ENCODE measurements around the gene TRIOBP.

The TRIOBP gene

DNA sequence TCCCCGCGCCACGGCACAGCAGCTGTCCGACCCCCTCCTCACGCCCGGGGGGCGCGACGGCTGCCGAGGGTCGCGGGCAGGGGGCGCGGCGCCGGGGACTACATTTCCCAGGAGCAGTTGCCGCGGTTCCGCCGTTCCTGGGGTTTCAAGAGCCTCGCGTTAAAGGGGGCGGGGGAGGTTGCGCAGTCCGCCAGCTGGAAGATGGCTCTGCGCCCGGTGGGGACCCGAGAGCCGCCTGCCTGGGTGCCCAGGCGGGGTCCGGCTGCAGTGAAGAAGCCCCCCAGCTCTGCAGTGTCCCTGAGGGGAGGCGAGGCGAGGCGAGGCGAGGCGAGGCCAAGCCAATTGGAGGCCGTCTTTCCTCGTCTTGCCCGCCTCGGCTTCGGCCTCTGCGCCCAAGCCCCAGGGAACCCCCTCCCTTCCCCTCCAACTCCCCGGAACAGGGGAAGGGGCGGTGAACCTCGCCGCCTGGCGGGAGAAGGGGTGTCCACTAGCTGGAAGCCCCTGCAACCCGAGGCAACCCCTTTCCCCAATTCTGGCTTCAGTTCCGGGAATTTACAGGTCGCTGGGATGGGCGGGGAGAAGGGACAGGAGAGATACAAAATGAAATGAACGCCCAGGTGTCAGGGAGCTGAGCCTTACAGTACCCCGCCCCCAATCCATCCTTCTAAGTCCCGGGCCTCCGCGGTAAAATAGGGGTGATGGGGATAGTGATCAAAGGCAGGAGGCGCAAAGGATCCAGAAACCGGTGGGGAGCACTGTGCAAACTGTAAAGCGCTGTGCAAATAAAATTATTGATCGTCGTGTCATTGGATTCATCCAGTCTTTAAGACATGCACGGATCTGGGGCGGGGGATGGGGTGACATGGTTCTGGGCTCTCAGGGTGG, 105.7 kb downstream of the TRIOBP start:
- in situ Hi-C loops (cut with MboI; ENCODE audit: low sequenced_read_pairs) = no loop called here

GRCh38 chr22:37803195-37803638, 106.4 kb downstream of the TRIOBP start:
- in situ Hi-C loops (cut with MboI; ENCODE audit: low sequenced_read_pairs) = no loop called here

DNA sequence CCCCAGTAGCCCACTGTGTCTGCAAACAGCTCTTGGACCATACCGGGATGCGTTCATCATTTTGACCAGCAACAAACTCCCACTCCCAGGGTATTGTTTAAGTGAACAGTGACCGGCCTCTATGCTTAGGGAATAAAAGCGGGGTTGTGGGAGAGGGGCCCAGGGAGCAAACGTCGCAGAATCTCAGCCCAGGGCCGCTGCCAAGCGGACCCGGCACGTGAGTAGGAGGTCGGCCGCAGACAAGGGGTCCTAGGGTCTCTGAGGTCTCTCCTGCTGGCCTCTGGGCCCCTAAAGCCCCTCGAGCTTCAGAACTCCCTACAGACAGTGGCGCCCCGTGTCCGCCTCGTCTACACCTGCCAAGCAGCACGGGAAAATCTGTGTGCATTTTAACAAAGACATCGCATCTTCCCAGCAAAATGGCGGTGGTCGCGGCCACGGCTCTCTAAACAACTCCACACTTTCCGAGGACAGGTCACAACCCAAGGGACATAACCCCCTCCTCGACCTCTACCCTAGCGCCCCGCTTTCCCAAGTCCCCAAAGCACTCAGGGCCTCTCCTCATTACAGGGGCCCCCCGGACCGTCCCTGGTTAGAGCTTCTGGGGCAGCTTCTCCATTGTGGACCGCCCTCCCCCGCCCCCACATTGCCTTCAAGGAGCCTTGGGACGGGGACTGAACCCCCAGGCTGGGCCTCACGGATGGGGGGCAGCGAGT, 106.9 kb downstream of the TRIOBP start:
- in situ Hi-C loops (cut with MboI; ENCODE audit: low sequenced_read_pairs) = no loop called here

DNA sequence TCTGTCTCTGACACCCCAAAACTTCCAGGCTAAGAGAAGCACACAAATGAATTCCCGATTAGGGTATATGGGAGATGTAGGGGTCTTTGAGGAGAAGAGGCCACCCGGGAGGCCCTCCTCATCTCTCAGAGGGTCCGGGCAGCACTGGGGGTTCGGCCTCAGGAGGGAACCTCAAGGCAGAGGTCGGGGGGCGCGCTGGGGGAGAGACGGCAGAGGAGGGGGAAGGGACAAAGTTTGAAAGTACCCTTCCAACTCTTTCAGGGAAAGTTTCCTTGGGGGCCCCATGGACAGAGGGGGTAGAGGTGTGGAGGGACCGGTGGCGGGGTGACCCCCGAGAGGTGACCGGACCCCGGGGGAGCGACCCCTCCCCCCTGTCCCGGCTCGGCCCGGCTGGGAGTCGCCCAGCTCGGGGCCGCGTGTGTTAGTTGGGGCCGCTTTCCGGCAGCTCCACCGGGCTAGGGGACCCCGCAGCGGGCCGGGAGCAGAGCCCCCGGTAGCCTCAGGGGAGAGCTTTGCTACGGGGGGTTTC, 107.6 kb downstream of the TRIOBP start:
- in situ Hi-C loops (cut with MboI; ENCODE audit: low sequenced_read_pairs) = no loop called here

DNA sequence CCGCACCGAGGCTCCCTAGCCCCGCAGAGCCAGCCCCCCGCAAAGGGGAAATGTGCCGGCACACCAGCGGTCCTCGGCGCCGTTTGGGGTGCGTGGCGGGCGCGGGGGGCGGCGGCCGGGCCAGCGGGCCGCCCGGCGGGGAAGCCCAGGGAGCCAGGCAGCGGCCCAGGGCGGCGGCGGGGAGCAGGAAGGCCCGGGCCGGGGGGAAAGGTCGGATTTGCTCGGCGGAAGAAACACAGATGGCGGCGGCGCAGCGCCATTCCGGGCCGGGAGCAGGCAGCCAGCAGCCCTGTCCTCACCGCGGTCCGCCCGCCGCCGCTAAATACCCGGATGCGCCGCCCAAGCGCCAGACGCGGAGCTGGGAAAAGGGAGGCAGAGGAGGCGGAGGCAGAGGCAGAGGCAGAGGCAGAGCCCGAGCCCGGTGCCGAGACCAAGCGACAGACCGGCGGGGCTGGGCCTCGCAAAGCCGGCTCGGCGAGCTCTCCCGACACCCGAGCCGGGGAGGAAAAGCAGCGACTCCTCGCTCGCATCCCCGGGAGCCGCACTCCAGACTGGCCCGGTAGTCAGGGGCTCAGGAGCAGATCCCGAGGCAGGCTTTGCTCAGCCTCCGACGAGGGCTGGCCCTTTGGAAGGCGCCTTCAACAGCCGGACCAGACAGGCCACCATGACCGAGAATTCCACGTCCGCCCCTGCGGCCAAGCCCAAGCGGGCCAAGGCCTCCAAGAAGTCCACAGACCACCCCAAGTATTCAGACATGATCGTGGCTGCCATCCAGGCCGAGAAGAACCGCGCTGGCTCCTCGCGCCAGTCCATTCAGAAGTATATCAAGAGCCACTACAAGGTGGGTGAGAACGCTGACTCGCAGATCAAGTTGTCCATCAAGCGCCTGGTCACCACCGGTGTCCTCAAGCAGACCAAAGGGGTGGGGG, 108.3 kb downstream of the TRIOBP start:
- in situ Hi-C loops (cut with MboI; ENCODE audit: low sequenced_read_pairs) = no loop called here

GRCh38 chr22:37805810-37806277, 109.0 kb downstream of the TRIOBP start:
- in situ Hi-C loops (cut with MboI; ENCODE audit: low sequenced_read_pairs) = no loop called here

GRCh38 chr22:37806409-37807333, 109.8 kb downstream of the TRIOBP start:
- in situ Hi-C loops (cut with MboI; ENCODE audit: low sequenced_read_pairs) = no loop called here

- in situ Hi-C loops (cut with MboI; ENCODE audit: low sequenced_read_pairs) = no loop called here
Observed at GRCh38 chr22:37807410-37808293, 110.8 kb downstream of the TRIOBP start, which contains the start of gene GCAT. Gene GCAT, plus strand, starts transcription at chr22:37807934. Its CDS starts 34 bp downstream, at chr22:37807968.

GRCh38 chr22:37808294-37808657, 111.4 kb downstream of the TRIOBP start:
- in situ Hi-C loops (cut with MboI; ENCODE audit: low sequenced_read_pairs) = no loop called here

DNA sequence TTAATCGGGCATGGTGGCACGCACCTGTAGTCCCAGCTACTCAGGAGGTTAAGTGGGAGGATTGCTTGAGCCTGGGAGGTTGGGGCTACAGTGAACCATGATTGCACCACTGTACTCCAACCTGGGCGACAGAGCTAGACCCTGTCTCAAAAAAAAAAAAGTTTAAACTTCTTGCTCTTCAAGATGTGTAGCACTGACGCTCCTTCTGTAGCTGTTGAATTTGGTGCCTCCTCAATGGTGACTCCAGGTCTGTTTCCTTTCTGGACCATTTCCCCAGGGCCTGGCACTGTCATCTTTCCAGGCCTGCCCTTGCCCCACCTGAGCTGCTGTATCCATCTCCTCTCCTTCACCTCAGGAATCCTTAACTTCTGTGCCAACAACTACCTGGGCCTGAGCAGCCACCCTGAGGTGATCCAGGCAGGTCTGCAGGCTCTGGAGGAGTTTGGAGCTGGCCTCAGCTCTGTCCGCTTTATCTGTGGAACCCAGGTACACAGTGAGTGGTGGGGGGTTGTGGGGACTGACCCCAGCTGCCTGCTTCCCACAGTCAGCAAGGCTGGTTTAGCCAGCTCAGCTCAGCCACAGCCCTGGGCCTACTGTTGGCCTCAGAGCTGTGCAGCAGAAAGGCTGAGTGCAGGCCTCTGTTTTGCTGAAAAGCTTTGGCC, 113.0 kb downstream of the TRIOBP start:
- in situ Hi-C loops (cut with MboI; ENCODE audit: low sequenced_read_pairs) = no loop called here

GRCh38 chr22:37811867-37812266, 115.0 kb downstream of the TRIOBP start:
- in situ Hi-C loops (cut with MboI; ENCODE audit: low sequenced_read_pairs) = no loop called here

DNA sequence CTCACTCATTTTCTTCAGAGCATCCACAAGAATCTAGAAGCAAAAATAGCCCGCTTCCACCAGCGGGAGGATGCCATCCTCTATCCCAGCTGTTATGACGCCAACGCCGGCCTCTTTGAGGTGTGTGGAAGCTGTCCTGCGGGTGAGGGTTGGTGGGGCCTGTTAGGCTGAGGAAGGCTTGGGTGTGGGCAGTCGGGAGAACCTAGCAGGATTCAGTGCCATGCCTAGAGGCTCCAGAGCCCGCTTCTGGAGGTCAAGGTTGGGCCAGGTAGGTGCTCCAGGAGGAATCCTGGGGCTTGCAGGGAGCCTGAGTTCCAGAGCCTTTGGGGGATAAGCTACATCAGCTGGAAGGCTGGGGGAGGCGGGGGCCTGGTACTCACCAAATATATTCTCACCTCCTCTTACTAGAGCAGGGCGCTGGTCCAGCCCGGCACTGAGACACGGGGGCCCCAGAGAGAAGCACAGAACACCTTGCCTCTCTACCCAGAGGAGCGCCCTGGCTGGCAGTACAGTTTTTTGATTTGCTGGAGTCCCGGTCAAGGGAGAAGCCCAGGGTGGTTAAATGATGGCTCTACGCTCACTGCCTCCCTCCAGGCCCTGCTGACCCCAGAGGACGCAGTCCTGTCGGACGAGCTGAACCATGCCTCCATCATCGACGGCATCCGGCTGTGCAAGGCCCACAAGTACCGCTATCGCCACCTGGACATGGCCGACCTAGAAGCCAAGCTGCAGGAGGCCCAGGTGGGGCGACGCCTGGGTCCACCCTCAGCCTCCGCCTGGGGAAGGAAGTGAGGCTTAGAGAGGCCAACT, 116.2 kb downstream of the TRIOBP start:
- in situ Hi-C loops (cut with MboI; ENCODE audit: low sequenced_read_pairs) = no loop called here

- in situ Hi-C loops (cut with MboI; ENCODE audit: low sequenced_read_pairs) = no loop called here
Observed at GRCh38 chr22:37815593-37815992, 118.7 kb downstream of the TRIOBP start.

GRCh38 chr22:37816543-37817180, 119.8 kb downstream of the TRIOBP start:
- in situ Hi-C loops (cut with MboI; ENCODE audit: low sequenced_read_pairs) = no loop called here

DNA sequence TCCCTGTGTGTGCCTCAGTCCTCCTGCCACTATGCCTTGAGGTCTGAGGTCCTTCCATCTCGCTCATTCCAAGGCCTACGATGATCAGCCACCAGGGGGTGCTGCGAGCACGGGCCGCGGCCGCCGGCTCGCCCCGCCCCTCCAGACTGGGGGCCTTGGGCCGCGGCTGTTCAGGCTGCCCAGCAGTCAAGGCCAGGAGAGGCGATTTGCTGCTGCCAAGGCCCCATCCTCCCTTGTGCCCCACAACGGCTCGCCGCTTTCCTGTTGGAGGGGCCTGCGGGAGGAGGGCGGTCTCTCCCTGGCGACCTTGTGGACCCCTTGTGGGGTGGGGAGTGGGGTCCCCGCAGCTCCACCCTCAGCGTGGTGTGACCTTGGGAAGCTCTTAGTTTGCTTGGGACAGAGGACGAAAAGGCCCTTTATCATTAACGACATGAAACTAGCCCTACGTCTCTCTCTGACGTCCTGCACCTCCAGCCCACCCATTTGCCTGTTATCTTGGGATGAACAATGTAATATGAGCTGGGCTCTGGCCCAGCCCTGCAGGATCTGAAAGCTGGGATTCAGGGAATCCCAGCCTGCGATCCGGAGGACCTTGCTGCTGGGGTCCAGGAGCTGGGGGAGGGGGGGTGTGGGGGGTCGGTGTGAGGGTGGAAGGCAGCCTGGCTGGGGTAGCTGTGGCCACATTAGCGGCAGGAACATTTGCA, 121.0 kb downstream of the TRIOBP start:
- in situ Hi-C loops (cut with MboI; ENCODE audit: low sequenced_read_pairs) = no loop called here
